Measurements from ENCODE around the gene GIPC2. TPM values are rescaled to one million over a fixed set of nuclear protein-coding genes. Genes with fewer than 3 reads are reported as not detected.

GIPC2 gene
- total and polyA plus RNA-seq, 9 of the 15 experiments (the other 6 are each of a cell fraction or from before 2014, with no cell fraction given): 0.01 to 0.05 (median 0.04) TPM; not detected in 3

GRCh38 chr1:78090472-78091133 is 44.8 kb downstream of the GIPC2 start (continued):
- no peak for TF ChIP-seq KAT7 (CRISPR knock-in tag; IDR thresholded peaks at IDR 0.05; ENCODE audit: borderline replicate concordance)
- TF ChIP-seq NR2C2 (CRISPR knock-in tag; IDR thresholded peaks at IDR 0.05): no peak
- peak; percentile 54 for TF ChIP-seq NR2C2 (tag; IDR thresholded peaks at IDR 0.05)
- no peak for TF ChIP-seq ELK3 (CRISPR knock-in tag; IDR thresholded peaks at IDR 0.05)
- TF ChIP-seq RBM15 (IDR thresholded peaks at IDR 0.05; ENCODE audit: insufficient read depth, low read length): no peak
- no peak for TF ChIP-seq SMARCA4 (IDR thresholded peaks at IDR 0.05)

DNA sequence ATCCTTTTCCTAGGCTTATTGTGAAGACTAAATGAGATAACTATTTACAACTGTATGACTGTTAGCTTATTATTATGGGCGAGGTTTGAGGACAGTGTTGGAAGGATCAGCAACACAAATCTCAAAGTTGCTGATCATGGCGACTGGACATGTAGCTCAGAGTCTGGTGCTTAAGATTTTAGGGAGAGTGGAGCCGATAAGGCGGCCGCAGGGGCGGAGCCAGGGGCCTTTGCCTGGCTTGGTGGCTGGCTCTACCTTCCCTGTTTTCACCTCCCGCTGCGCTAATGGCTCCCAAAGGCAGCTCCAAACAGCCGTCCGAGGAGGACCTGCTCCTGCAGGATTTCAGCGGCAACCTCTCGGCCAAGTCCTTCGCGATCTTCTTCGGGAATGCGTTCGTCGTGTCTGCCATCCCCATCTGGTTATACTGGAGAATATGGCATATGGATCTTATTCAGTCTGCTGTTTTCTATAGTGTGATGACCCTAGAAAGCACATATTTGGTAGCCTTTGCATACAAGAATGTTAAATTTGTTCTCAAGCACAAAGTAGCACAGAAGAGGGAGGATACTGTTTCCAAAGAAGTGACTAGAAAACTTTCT is 45.5 kb downstream of the GIPC2 start:
- ATAC-seq (peak; percentile 99), FAIRE-seq (peak; percentile 67), DNase-seq (ENCODE audit: extremely low read depth in 1 of 4, low spot score in 3 of 4) (peak; percentile 42 to 89 (median 67))
- Histone ChIP-seq H3K36me3 (ENCODE audit: control insufficient read depth, insufficient read depth, low read length) (no peaks in the 10 kb centered on the region), H2AFZ (ENCODE audit: low read depth, low read length) (peak overlapping the region; percentile 87), H3K79me2 (ENCODE audit: control insufficient read depth, insufficient read depth, low read length) (no peaks in the 10 kb centered on the region), H4K20me1 (replicated peaks; ENCODE audit: control insufficient read depth, insufficient read depth, low read length) (no peaks in the 10 kb centered on the region), H3K27me3 (ENCODE audit: control insufficient read depth in 2 of 2, insufficient read depth in 2 of 2, low read length in 2 of 2) (no peaks in the 10 kb centered on the region), H3K9me1 (ENCODE audit: control insufficient read depth, insufficient read depth, low read length) (no peaks in the 10 kb centered on the region), H3K4me1 (replicated peaks in 1 of 2; ENCODE audit: control insufficient read depth in 2 of 2, insufficient read depth in 2 of 2, low read length in 2 of 2) (peaks cover 6 to 13% of the 10 kb centered on the region in 2 experiments), H3K4me3 (peak overlapping the region; percentile 13; the same call in 1 of the 2 replicates), H3K27ac (ENCODE audit: extremely low read depth, low read depth, low read length) (no peak overlapping the region), H3K9me3 (replicated peaks; ENCODE audit: control insufficient read depth, insufficient read depth, low read depth, low read length) (no peaks in the 10 kb centered on the region; the same call in 1 of the 2 replicates), H3K9ac (ENCODE audit: insufficient read depth in 1 of 2, low read depth in 2 of 2, low read length in 2 of 2) (peak overlapping the region; percentile 11 to 82; a peak in 3 of 4 replicates), H3K4me2 (ENCODE audit: insufficient read depth, low read length) (peak overlapping the region; percentile 76)
- in situ Hi-C loops (cut with MboI): no loop called here
- BruUV-seq (replicated peaks): no TSS peak
- POLR2A ChIA-PET: interaction anchor here (0.6 to 1.8 kb wide), 13 partner anchors 9 to 295 kb away, joined by 3 to 19 read pairs (median 5); partner anchors contain the start of genes DNAJB4 and FUBP1
- CTCF ChIA-PET (ENCODE audit: low intra/inter-chr PET ratio): no interaction called here
- intact Hi-C loops (cut with micrococcal nuclease): loop anchor here (5.0 kb wide), 1 partner anchor 89 kb away; the partner anchor contains the start of gene DNAJB4
- under 1% methylated on average over 18 of the region's 18 CpGs for WGBS (ENCODE audit: insufficient coverage, low coverage, missing lambda C conversion rate)
- TF ChIP-seq EP300 (IDR thresholded peaks at IDR 0.05; ENCODE audit: low read length) (peak; percentile 28; the same call in 1 of the 2 replicates), NFRKB (IDR thresholded peaks at IDR 0.05; ENCODE audit: low read depth) (0 out of 2 replicates have a peak, but pooled peaks have one; percentile 54), HDAC2 (IDR thresholded peaks at IDR 0.05) (peak; percentile 58; the same call in 1 of the 2 replicates), CTBP1 (IDR thresholded peaks at IDR 0.05; ENCODE audit: borderline replicate concordance) (peak; percentile 60; the same call in 1 of the 2 replicates), HEY1 (CRISPR knock-in tag; IDR thresholded peaks at IDR 0.05; ENCODE audit: borderline replicate concordance) (no peak), L3MBTL2 (IDR thresholded peaks at IDR 0.05) (peak; percentile 51; the same call in 1 of the 2 replicates), SUPT5H (IDR thresholded peaks at IDR 0.05) (no peak), ZNF431 (CRISPR knock-in tag; IDR thresholded peaks at IDR 0.05) (no peak), NFE2 (IDR thresholded peaks at IDR 0.05; ENCODE audit: low read depth) (peak; percentile 46; the same call in 1 of the 2 replicates), ADNP (tag; IDR thresholded peaks at IDR 0.05) (no peak), CBFA2T3 (IDR thresholded peaks at IDR 0.05) (peak; percentile 58), SMARCA4 (IDR thresholded peaks at IDR 0.05) (peak; percentile 50; the same call in 1 of the 2 replicates), MAFK (IDR thresholded peaks at IDR 0.05; ENCODE audit: low read length) (0 out of 2 replicates have a peak, but pooled peaks have one; percentile 15), SMC3 (conservative IDR thresholded peaks at IDR 0.05; ENCODE audit: insufficient read depth, low read depth, low read length) (0 out of 2 replicates have a peak, but pooled peaks have one; percentile 3), ZNF589 (CRISPR knock-in tag; IDR thresholded peaks at IDR 0.05; ENCODE audit: low read depth) (no peak), EHMT2 (IDR thresholded peaks at IDR 0.05) (peak; percentile 58)
- TF ChIP-seq, protein P1, sequence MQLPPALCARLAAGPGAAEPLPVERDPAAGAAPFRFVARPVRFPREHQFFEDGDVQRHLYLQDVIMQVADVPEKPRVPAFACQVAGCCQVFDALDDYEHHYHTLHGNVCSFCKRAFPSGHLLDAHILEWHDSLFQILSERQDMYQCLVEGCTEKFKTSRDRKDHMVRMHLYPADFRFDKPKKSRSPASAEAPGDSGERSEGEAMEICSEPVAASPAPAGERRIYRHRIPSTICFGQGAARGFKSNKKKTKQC (CRISPR knock-in tag; IDR thresholded peaks at IDR 0.05): no peak

Measured in K562 (cell line).